ENCODE results near the gene TNFRSF8.

TNFRSF8 gene

DNA sequence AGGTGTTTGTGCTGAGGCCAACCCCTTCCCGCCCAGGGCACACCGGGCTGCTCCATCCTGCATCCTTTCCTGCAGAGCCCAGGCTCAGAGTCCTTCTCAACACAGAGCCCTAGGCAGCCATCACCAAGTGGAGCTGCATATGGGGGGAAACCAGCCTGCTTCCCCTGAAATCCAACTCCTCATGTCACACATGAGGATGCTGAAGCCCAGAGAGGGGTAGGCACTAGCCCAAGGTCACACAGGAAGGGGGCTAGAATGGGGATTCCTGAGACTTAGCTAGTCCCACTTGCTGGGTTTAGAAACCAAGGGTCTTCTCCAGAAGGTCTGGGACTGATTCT is 98.2 kb downstream of the TNFRSF8 start:
- H3K4me3 ChIP-seq (ENCODE audit: low read depth, low read length): no peak overlapping the region
- TF ChIP-seq, protein P1, sequence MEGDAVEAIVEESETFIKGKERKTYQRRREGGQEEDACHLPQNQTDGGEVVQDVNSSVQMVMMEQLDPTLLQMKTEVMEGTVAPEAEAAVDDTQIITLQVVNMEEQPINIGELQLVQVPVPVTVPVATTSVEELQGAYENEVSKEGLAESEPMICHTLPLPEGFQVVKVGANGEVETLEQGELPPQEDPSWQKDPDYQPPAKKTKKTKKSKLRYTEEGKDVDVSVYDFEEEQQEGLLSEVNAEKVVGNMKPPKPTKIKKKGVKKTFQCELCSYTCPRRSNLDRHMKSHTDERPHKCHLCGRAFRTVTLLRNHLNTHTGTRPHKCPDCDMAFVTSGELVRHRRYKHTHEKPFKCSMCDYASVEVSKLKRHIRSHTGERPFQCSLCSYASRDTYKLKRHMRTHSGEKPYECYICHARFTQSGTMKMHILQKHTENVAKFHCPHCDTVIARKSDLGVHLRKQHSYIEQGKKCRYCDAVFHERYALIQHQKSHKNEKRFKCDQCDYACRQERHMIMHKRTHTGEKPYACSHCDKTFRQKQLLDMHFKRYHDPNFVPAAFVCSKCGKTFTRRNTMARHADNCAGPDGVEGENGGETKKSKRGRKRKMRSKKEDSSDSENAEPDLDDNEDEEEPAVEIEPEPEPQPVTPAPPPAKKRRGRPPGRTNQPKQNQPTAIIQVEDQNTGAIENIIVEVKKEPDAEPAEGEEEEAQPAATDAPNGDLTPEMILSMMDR (IDR thresholded peaks at IDR 0.05; ENCODE audit: borderline replicate concordance, insufficient read depth, low read depth, low read length): no peak

DNA sequence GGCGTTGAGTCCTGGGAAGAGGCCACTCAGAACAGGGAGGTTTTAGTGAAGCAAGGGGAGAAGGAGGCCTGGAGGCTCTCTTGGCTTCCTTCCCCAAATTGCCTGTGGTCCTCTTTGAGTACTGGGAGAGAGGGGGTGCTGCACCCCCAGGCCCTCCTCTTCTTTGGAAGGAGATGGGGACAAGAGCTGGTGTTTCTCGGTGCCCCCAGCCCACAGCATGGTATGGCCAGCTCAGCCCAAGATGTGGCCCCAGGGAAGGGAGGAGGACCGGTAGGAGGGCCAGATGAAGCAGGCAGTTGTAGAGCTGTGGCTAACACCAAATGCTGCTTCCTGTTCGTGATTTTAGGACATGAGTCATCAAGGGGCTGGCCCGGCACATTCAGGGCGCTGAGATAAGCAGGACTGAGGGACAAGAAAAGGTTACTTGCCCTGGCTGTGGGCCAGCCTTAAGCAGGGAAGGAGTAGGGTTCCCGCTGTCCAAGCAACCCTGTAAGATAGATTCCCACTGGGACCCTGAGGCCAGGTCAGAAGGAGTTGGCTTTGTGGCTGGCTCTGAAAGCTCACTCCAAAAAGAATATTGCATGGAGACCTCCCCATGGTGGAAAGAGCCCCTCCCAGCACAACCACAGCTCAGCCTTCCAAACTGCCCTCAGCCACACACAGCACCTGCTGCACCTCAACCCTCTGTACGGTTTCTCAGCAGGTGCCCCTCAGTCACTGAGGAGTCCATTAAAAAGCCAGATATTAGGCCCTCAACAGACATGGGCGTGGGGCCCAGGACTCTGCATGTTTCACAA is 98.8 kb downstream of the TNFRSF8 start:
- TF ChIP-seq, protein P1 (IDR thresholded peaks at IDR 0.05; ENCODE audit: borderline replicate concordance, insufficient read depth, low read depth, low read length): no peak
- peak overlapping the region; percentile 16 for H3K4me3 ChIP-seq (ENCODE audit: low read depth, low read length)

DNA sequence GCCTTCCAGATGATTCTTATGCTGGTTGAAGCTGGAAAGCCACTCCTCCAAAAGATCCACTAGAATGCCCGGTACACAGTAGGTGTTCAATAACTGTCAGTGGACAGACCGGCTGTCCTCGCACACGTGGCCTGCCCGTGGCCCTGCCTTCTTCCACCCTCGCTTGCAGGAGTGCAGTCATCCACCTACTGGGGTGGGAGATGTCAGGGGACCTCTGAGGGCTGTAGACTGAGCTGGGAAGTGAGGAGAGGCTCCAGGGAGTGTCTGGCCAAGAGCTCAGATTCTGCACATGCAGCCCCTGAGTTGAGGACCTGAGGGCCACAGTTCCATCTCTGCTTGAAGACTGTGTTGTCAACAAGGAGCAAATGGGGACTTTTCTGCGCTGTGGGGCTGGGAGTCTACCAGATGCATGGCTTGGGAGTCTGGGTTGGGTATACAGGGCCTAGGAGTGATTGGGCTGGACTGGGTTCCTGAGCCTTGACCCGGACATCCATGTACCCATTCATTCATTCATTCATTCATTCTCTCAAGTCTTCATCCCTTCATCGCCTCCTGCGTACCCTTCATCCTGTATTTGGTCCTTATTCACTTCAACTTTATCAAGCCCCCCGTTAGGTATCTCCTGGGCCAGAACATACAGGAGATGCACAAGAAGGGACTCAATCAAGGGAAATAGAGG is 99.5 kb downstream of the TNFRSF8 start:
- TF ChIP-seq, protein P1 (IDR thresholded peaks at IDR 0.05; ENCODE audit: borderline replicate concordance, insufficient read depth, low read depth, low read length): no peak
- peak overlapping the region; percentile 16 for H3K4me3 ChIP-seq (ENCODE audit: low read depth, low read length)

DNA sequence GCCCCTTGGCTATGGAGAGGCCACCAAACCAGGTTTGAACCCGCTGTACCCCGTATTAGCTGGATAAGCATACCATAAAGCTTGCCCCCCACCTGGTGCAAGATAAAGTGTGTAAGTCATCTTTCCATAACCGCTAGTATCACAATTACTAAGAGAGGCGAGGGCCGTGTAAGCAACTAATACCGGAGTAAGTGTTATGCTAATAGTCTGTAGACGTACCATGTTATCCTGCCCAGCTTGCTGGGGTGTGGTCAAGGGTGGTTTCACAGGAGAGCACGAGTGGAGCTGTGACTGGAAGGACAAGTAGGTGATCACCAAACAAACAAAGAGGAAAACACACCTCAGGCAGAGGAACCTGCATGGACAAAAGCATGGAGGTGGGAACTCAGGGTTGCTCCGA is 100.1 kb downstream of the TNFRSF8 start:
- no peak overlapping the region for H3K4me3 ChIP-seq (ENCODE audit: low read depth, low read length)

DNA sequence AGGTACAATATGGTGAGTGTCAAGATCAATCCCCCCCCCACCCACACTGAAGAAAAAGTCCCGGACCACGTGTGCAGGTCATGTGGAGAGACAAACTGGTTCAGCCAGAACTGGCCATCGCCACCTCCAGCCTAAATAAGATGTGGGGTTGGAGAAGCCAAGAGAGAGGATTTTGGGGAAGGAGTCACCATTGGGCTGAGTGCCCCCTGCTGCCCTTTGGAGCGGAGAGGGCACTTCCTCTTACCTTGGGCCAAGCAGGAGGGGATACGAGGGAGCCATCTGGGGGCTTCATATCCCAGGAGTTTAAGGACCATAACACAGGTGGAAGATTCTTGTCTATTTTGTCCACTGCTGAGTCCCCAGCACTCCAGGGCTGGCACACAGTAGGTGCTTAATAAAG is 101.1 kb downstream of the TNFRSF8 start:
- H3K4me3 ChIP-seq (ENCODE audit: low read depth, low read length): no peak overlapping the region
- TF ChIP-seq, protein P1 (IDR thresholded peaks at IDR 0.05; ENCODE audit: borderline replicate concordance, insufficient read depth, low read depth, low read length): no peak

More for the DNA sequence above, 100.1 kb downstream of the TNFRSF8 start:
- TF ChIP-seq, protein P1 (IDR thresholded peaks at IDR 0.05; ENCODE audit: borderline replicate concordance, insufficient read depth, low read depth, low read length): no peak

DNA sequence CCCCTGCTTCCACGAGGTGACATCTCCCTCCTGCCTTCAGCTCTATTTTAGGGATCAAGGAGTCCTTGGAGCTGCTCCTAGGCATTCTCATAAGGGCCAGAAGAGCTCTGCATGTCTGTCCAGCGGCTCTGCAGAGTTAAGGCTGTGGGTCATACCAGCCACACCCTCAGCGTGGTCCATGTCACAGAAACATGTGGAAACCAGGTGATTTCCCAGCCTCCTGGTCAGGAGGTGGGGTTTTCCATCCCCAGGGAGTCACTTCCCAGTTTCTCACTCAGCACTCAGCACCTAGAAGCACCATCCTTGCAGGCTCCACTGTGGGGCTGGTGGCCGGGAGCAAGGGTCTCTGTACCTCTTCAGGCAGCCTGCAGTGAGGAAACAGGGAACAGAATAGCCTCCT is 102.2 kb downstream of the TNFRSF8 start:
- TF ChIP-seq, protein P1 (IDR thresholded peaks at IDR 0.05; ENCODE audit: borderline replicate concordance, insufficient read depth, low read depth, low read length): no peak
- H3K4me3 ChIP-seq (ENCODE audit: low read depth, low read length): no peak overlapping the region
